GM19328 (cell line): ENCODE data around the gene ASPRV1.

Experiments
- ATAC-seq: cut with Tn5 transposase; IDR thresholded peaks from one replicate; pipeline ENCODE4 v1.9.1; 2021; ENCODE audit warnings: mild to moderate bottlenecking, moderate library complexity; ENCODE audit not compliant: unreplicated experiment

The ASPRV1 gene

GRCh38 chr2:69943843-69944525 is 17.4 kb downstream of the ASPRV1 start:
- no peak for ATAC-seq

- no peak for ATAC-seq
Measured at GRCh38 chr2:69943000-69943842, 18.2 kb downstream of the ASPRV1 start.

GRCh38 chr2:69940691-69941090 is 20.7 kb downstream of the ASPRV1 start:
- ATAC-seq: no peak

- ATAC-seq: no peak
Measured at GRCh38 chr2:69939722-69940121, 21.7 kb downstream of the ASPRV1 start.

- no peak for ATAC-seq
Measured at GRCh38 chr2:69937968-69938367, 23.5 kb downstream of the ASPRV1 start.

GRCh38 chr2:69936906-69937305 is 24.5 kb downstream of the ASPRV1 start:
- ATAC-seq: no peak

GRCh38 chr2:69935011-69935410 is 26.4 kb downstream of the ASPRV1 start:
- no peak for ATAC-seq

- ATAC-seq: no peak
Measured at GRCh38 chr2:69934614-69934908, 26.9 kb downstream of the ASPRV1 start.

GRCh38 chr2:69933839-69934613 is 27.4 kb downstream of the ASPRV1 start:
- ATAC-seq: no peak

- no peak for ATAC-seq
Measured at GRCh38 chr2:69933254-69933828, 28.1 kb downstream of the ASPRV1 start.

GRCh38 chr2:69932596-69932922 is 28.9 kb downstream of the ASPRV1 start:
- no peak for ATAC-seq

- ATAC-seq: no peak
Measured at GRCh38 chr2:69931832-69932595, 29.4 kb downstream of the ASPRV1 start.

GRCh38 chr2:69926849-69927515 is 34.4 kb downstream of the ASPRV1 start:
- no peak for ATAC-seq

GRCh38 chr2:69923116-69923515 is 38.3 kb downstream of the ASPRV1 start:
- no peak for ATAC-seq

GRCh38 chr2:69918401-69918800 is 43.0 kb downstream of the ASPRV1 start:
- no peak for ATAC-seq

GRCh38 chr2:69917852-69918251 is 43.6 kb downstream of the ASPRV1 start:
- no peak for ATAC-seq

GRCh38 chr2:69916106-69916505 is 45.3 kb downstream of the ASPRV1 start:
- no peak for ATAC-seq

GRCh38 chr2:69914950-69915945 is 46.2 kb downstream of the ASPRV1 start, which contains the start of gene MXD1:
MXD1 (plus strand) TSS chr2:69915109; CDS start chr2:69915331, 222 bp downstream.
- ATAC-seq: peak; percentile 1
